HuH-7.5 (cell line): ENCODE measurements around the gene OR51B5.
"Not testable (repeated sequence)": the region's sequence is repeated elsewhere in the genome, so short reads cannot be mapped to it uniquely, and the experiment has no call there.

Experiments used
- DNase-seq: peaks from one replicate; pipeline ENCODE4 v3.0.0; 2011; ENCODE audit warnings: low spot score

OR51B5 gene

DNA sequence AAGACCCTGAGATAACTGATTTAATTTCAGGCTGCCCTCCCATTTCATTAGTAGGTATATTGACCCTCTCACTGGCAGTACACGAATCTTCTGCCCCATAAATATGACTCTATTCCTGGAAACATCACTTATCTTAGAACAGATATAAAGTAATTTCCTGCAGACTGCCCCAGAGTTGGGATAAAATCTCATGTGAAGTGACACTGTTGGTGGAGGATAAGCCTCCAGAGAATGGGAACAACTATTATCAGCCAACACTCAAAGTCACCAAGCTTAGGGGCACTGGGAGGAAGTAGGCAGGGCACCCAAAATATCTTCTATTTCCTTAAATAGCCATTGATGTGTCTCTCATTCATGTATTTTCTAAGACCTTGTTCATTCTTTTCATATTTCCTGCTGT is 8.2 kb downstream of the OR51B5 start:
- no peak for DNase-seq

DNA sequence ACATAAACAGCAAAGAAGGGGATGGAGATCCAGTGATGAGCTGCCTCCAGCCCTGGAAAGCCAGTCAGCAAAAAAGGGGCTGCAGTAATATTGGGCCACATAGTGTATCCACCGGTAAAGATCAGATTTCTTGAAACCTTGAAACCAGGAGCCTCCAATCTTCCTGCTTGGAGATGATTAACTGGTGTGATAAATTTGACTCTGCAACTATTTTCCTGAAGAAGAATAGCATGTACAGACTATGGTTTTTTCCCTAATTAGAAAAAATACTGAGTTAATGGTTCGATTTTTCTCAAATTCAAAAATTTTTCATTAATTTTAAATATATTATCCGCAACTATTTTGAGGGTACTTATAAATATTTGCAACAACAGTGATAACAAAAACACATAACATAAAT is 19.1 kb downstream of the OR51B5 start, which contains the start of gene OR51B2:
OR51B2 (minus strand) TSS at position 101 of the 400 bp plus-strand sequence; CDS start at position 101, 0 bp downstream.
- no peak for DNase-seq

DNA sequence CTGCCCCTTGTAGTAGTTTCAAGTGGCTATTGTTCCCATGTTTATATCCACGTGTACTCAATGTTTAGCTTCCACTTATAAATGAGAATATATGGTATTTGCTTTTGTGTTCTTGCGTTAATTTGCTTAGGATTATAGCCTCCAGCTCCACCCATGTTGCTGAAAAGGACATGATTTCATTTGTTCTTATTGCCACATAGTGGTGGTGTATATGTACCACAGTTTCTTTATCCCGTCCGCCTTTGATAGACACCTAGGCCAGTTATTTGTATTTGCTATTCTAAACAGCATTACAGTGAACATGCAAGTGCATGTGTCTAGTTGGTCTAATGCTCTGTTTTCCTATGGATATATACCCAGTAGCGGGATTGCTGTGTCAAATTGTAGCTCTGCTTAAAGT is 26.0 kb downstream of the OR51B5 start:
- no peak for DNase-seq

DNA sequence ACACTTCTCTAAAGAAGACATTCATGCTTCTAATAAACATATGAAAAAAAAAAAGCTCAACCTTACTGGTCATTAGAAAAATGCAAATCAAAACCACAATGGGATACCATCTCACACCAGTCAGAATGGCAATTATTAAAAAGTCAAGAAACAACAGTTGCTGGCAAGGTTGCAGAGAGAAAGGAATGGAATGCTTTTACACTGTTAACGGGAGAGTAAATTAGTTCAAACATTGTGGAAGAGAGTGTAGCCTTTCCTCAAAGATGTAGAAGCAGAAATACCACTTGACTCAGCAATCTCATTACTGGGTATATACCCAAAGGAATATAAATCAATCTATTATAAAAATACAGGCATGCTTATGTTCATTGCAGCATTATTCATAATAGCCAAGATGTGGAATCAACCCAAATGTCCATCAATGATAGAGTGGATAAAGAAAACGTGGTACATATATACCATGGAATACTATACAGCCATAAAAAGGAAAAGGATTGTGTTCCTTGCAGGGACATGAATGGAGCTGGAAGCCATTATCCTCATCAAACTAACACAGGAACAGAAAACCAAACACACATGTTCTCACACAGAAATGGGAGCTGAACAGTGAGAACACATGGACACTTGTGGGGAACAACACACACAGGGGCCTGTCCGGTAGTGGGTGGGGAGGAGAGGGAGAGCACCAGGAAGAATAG is 29.8 kb downstream of the OR51B5 start:
- DNase-seq = not testable (repeated sequence)

DNA sequence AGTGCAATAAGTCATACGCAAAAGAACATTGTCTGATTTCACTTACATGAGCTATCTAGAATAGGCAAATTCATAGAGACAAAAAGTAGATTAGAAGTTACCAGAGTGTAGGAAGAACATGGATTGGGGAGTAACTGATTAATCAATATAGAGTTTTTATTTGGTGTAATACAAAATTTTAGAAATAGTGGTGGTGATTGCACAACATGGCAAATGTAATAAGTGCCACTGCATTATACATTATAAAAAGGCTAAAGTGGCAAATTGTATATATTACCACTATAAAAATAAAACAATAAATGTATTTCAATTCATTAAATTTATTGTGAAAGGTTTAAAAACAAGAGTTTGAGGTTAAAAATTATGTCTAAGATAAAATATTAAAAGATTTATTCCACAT is 32.9 kb downstream of the OR51B5 start:
- DNase-seq = no peak

DNA sequence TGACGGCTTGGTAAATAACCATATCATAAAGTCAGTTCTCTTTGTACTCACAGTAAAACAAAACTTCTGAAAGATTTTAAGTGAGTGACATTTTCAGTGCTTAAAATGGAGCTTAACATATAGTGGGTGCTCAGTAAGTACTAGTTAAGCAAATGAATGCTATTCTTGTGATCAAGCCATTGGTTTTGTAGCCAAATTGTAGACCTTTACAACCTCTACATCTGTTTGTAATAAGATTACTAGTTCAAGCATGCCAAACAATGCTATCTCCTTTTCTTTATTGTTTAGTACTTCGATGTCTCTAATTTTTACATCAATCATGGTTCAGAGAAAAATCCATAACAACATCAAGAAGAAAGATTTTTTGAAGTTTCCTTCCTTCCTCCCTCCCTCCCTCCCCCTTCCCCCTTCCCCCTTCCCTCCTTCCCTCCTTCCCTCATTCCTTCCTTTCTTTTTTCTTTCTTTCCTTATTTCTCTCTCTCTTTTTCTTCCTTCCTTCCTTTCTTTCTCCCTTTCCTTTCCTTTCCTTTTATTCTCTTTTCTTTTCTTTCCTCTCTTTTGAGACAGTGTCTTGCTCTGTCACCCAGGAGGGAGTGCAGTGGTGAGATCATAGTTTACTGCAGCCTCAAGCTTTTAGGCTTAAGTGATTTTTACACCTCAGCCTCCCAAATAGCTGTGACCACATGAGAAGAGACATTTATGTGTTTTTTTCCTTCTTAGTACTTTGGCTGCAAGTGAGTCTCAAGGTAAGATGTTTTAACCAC is 35.9 kb downstream of the OR51B5 start:
- DNase-seq = no peak

DNA sequence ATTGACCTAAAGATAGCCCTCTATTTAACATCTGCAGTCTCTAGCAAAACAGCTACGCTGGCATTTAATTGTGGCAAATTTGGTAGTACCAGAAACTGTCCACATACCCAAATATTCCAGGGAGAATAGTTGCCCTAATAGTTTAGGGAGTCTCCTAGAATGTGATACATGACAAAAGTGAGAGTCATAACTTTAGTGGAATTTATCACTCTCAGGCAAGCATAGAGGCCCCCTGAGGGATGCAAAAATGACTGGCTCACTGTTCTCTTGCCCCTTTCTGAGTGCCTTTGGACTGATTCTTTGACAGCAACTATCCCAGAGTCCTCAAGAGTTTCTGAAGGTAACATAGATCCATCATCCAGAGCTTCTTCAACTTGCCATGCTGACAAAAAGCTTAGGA is 39.3 kb downstream of the OR51B5 start:
- no peak for DNase-seq

DNA sequence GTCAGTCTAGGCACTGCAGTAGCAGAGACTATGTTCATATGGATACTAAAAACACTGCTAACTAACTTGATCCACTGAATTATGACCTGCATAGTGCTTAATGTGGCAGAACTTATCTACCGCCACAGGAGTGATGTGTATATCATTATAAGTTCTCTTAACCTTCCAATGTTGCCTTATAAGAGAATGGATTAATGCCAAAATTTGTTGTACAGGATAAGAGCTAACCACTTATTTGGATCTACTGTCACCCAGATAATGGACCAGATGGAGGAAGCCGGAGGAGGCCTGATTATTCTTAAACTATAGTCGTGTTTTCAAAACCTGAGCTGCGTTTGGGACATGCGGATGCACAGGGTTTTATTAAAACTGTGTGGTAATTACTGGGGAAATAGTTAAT is 39.7 kb downstream of the OR51B5 start:
- DNase-seq = no peak

DNA sequence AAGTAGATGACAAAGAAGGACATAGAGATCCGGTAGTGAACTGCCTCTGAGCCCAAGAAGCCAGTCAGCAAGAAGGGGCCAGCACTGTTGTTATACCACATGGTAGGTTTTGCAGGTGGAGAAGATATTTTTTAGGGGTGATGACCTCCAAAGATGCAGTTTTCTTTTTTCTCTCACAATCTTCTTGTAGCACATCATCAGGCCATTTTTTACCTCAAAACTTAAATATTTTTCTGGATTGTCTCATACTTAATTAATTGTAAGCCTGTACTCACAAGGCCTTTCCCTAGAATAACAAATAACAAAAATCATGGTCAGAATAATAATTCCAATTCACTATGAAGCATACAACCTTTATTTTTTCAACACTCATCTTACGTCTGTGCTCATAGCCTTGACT is 41.5 kb downstream of the OR51B5 start, which contains the start of gene OR51B4:
OR51B4 (minus strand) TSS at position 101 of the 400 bp plus-strand sequence; CDS start at position 101, 0 bp downstream.
- DNase-seq = no peak

DNA sequence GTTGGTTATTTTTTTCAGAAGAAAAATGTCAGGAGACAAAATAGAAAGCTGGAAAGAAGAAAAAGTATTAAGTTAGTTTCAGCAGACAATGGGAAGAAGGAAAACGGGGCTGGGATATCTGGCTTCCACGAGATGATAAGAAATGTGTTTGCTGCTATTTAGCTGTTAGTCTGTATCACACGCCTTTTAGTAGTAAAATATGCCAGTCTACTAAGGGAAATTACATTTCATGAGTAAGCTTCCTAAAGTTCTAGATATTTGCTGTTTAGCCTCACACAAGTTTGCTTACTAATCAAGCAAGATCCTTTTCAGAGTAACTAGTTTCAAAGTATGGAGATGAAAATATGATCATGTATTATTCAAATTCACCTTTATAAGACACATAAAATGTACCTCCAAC is 43.1 kb downstream of the OR51B5 start:
- DNase-seq = no peak

DNA sequence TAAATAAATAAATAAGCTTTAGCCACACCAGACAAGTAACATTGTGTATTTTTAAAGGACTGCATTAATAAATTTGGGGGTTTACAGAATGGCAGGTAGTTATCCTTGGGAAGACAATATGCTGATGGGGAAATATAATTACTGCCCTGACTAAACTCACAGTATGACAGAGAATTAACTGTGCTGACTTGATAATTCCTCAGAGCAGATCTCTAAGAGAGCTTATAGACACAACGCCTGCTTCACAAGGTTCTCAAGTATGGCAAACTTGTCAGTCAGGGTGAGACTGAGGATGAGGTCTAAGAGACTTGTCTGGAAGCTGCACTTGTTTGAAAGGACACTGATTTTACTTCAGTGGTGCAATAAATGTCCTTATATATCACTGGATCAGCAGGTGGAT is 44.9 kb downstream of the OR51B5 start:
- no peak for DNase-seq

DNA sequence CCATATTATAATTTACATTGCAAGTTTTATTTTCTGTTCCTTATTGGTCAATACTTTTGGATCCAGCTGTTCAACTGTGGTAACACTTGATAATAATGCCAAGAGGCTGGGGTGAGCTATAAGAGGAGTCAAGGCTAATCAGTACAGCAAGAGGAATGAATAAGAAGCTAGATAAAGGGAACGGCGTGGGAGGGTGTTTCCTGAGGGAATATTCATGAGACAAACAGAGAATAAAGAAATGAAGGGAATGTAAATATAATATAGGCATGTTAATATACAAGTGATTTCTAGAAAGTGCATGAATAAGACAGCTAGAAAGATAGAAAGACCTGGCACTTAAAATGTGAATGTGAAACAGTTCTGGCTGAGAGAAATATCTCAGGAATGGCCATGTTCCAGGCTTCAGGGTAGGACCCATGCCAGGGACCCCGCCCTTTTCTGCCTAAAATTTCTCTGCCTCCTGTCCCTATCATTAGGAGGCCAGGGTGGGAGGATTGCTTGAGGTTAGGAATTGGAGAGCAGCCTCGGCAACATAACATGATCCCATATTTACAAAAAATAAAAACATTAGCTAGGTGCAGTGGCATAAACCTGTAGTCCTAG is 45.5 kb downstream of the OR51B5 start:
- no peak for DNase-seq

DNA sequence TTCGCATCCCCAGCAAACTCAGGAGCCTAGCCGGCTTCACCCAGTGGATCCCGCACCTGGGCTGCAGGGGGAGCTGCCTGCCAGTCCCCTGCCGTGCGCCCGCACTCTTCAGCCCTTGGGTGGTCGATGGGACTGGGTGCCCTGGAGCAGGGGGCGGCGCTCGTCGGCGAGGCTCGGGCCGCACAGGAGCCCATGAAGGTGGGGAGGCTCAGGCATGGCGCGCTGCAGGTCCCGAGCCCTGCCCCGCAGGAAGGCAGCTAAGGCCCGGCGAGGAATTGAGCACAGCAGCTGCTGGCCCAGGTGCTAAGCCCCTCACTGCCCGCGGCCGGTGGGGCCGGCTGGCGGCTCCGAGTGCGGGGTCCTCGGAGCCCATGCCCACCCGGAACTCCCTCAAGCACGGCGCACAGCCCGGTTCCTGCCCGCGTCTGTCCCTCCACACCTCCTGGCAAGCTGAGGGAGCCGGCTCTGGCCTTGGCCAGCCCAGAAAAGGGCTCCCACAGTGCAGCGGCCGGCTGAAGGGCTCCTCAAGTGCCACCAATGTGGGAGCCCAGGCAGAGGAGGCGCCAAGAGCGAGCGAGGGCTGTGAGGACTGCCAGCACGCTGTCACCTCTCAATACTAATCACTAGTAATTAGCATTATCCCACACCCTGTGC is 48.9 kb downstream of the OR51B5 start:
- not testable (repeated sequence) for DNase-seq

DNA sequence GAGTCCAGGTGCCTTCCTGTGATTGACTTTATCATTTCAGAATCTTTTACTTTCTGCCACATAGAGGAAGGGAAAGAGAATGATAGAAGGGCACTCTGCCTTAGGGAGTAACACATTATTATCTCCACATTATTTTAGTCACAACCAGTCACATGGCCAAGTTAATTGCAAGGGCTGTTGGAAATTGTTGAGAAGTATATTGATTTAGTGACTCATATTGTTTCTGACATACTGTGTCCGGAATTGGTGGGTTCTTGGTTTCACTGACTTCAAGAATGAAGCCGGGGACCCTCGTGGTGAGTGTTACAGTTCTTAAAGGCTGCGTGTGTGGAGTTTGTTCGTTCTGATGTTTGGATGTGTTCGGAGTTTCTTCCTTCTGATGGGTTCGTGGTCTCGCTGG is 50.3 kb downstream of the OR51B5 start:
- DNase-seq = no peak
